Thoracic aorta (tissue), 2 donors: ENCODE measurements around the gene JAK3. TPM values are rescaled to one million over a fixed set of nuclear protein-coding genes. Genes with fewer than 3 reads are reported as not detected.
A peak's percentile ranks its signal among the peaks of the same experiment; 100 is the strongest.

Source experiments
- ATAC-seq: fragments of 150-250 bp; one replicate; pipeline ENCODE4 v1.8.0; 2017; ENCODE audit warnings: low read depth; ENCODE audit not compliant: insufficient number of reproducible peaks, low FRiP score
- DNase-seq: peaks from one replicate; pipeline ENCODE4 v3.0.0-alpha.2; 2020; ENCODE audit warnings: low spot score
- H3K27ac ChIP-seq, 2 donors: fragments of 200-600 bp; sonication (generic); 1 replicate in 1 of 2; 2 replicates in 1 of 2; pipeline ENCODE4 v1.5.1; 2016; ENCODE audit warnings: mild to moderate bottlenecking in 2 of 2, moderate library complexity in 2 of 2
- H3K27me3 ChIP-seq: fragments of 200-600 bp; sonication (generic); replicated peaks from 2 replicates; pipeline ENCODE4 v1.6.0; 2016; ENCODE audit warnings: mild to moderate bottlenecking; ENCODE audit not compliant: insufficient read depth
- H3K36me3 ChIP-seq: fragments of 200-600 bp; sonication (generic); one replicate; pipeline ENCODE4 v1.5.1; 2016
- H3K4me1 ChIP-seq, 2 donors: fragments of 200-600 bp; sonication (generic); 1 replicate in 1 of 2; 2 replicates in 1 of 2; pipeline versions ENCODE4 v1.5.1 to v1.6.0; 2016; ENCODE audit warnings: low read depth in 2 of 2, mild to moderate bottlenecking in 1 of 2; ENCODE audit not compliant: control insufficient read depth in 1 of 2
- H3K4me3 ChIP-seq: fragments of 200-600 bp; sonication (generic); 2 replicates; pipeline ENCODE4 v1.5.1; 2016; ENCODE audit warnings: mild to moderate bottlenecking
- H3K9me3 ChIP-seq: fragments of 200-600 bp; sonication (generic); 2 replicates; pipeline ENCODE4 v1.5.1; 2016
- CTCF ChIP-seq: fragments of 200-600 bp; sonication (generic); IDR thresholded peaks from one replicate; pipeline ENCODE4 v1.5.1; 2019; ENCODE audit warnings: antibody characterized with exemption
- total RNA-seq, 2 donors: library from RNA; depleted of rRNA; stranded (reverse); fragments of >200 nt; gene quantifications; one replicate each; pipeline versions ENCODE4 v1.1.0 to v1.2.3, GENCODE V29; 2016

Gene JAK3
- total RNA-seq, 2 donors from 2014 or later: 12.7 to 35.8 TPM

- DNase-seq (no peak), ATAC-seq (no peak)
- Histone ChIP-seq H3K27me3 (no peaks in the 10 kb centered on the region), H3K36me3 (no peaks in the 10 kb centered on the region), H3K4me3 (no peak overlapping the region), H3K4me1 (peaks cover 0 to 2% of the 10 kb centered on the region in 2 donors), H3K27ac (no peak overlapping the region), H3K9me3 (no peaks in the 10 kb centered on the region)
- no peak for TF ChIP-seq CTCF
These were observed 6.3 kb upstream of the JAK3 start for GRCh38 chr19:17854061-17854460.

GRCh38 chr19:17848595-17849292 lies 962 bp upstream of the JAK3 start:
- ATAC-seq (no peak), DNase-seq (no peak)
- Histone ChIP-seq H3K27ac (peak overlapping the region in 1 of 2 donors; percentile 60), H3K9me3 (no peaks in the 10 kb centered on the region), H3K36me3 (no peaks in the 10 kb centered on the region), H3K27me3 (no peaks in the 10 kb centered on the region), H3K4me3 (no peak overlapping the region), H3K4me1 (no peaks in the 10 kb centered on the region)
- no peak for TF ChIP-seq CTCF

GRCh38 chr19:17846146-17846545 lies 1.6 kb downstream of the JAK3 start:
- H3K27me3 ChIP-seq: no peaks in the 10 kb centered on the region
- ATAC-seq: no peak
- TF ChIP-seq CTCF: no peak

GRCh38 chr19:17843908-17844490 lies 3.8 kb downstream of the JAK3 start:
- H3K36me3 ChIP-seq: no peaks in the 10 kb centered on the region
- no peak overlapping the region for H3K27ac ChIP-seq
- H3K4me1 ChIP-seq: peaks cover 0 to 12% of the 10 kb centered on the region in 2 donors
- no peak overlapping the region for H3K4me3 ChIP-seq
- DNase-seq: no peak
- TF ChIP-seq CTCF: no peak
- ATAC-seq: no peak
- H3K9me3 ChIP-seq: no peaks in the 10 kb centered on the region
- no peaks in the 10 kb centered on the region for H3K27me3 ChIP-seq

More at GRCh38 chr19:17846146-17846545, 1.6 kb downstream of the JAK3 start:
- Histone ChIP-seq H3K9me3 (no peaks in the 10 kb centered on the region), H3K27ac (no peak overlapping the region), H3K4me3 (peak overlapping the region; percentile 9), H3K36me3 (no peaks in the 10 kb centered on the region), H3K4me1 (peaks cover 0 to 12% of the 10 kb centered on the region in 2 donors)
- DNase-seq: no peak

GRCh38 chr19:17843292-17843827 lies 4.4 kb downstream of the JAK3 start:
- no peaks in the 10 kb centered on the region for H3K9me3 ChIP-seq
- H3K27me3 ChIP-seq: no peaks in the 10 kb centered on the region
- peaks cover 0 to 12% of the 10 kb centered on the region in 2 donors for H3K4me1 ChIP-seq
- no peak for DNase-seq
- H3K4me3 ChIP-seq: no peak overlapping the region
- TF ChIP-seq CTCF: no peak
- no peak overlapping the region for H3K27ac ChIP-seq
- no peak for ATAC-seq
- H3K36me3 ChIP-seq: no peaks in the 10 kb centered on the region
